Hematopoietic multipotent progenitor cell treated with erythropoietin and hydrocortisone succinate and interleukin-3 and kit ligand, for 8 days (in vitro differentiated cells): ENCODE measurements around the gene LRRC74A.
"Not testable (repeated sequence)": the region's sequence is repeated elsewhere in the genome, so short reads cannot be mapped to it uniquely, and the experiment has no call there.

ENCODE experiments used
- DNase-seq: peaks from one replicate; pipeline ENCODE4 v3.0.0-alpha.2; 2015

The LRRC74A gene

DNA sequence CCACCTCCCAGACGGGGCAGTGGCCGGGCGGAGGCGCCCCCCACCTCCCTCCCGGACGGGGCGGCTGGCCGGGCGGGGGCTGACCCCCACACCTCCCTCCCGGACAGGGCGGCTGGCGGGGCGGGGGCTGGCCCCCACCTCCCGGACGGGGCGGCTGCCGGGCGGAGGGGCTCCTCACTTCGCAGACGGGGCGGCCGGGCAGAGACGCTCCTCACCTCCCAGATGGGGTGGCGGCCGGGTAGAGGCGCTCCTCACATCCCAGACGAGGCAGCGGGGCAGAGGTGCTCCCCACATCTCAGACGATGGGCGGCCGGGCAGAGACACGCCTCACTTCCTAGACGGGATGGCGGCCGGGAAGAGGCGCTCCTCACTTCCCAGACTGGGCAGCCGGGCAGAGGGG lies 71.8 kb downstream of the LRRC74A start:
- DNase-seq = not testable (repeated sequence)

DNA sequence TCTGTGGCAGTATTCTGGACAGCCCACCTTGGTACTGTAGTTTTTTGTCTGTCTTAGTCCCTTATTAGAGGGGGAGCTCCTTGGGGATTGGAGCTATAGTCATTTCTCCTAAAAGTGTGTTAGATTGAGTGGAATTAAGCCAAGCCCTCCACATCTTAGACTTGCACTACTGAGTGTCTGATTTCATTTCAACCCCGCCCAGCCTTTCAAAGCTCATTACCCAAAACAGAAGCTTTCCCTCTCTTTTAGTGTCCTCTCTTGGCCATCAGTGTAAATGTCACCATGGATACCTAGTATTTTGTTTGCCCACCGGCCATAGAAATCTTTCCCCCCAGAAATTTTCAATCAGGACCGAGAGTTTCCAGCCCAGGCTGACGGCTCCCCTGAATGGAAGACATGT lies 74.5 kb downstream of the LRRC74A start:
- no peak for DNase-seq

DNA sequence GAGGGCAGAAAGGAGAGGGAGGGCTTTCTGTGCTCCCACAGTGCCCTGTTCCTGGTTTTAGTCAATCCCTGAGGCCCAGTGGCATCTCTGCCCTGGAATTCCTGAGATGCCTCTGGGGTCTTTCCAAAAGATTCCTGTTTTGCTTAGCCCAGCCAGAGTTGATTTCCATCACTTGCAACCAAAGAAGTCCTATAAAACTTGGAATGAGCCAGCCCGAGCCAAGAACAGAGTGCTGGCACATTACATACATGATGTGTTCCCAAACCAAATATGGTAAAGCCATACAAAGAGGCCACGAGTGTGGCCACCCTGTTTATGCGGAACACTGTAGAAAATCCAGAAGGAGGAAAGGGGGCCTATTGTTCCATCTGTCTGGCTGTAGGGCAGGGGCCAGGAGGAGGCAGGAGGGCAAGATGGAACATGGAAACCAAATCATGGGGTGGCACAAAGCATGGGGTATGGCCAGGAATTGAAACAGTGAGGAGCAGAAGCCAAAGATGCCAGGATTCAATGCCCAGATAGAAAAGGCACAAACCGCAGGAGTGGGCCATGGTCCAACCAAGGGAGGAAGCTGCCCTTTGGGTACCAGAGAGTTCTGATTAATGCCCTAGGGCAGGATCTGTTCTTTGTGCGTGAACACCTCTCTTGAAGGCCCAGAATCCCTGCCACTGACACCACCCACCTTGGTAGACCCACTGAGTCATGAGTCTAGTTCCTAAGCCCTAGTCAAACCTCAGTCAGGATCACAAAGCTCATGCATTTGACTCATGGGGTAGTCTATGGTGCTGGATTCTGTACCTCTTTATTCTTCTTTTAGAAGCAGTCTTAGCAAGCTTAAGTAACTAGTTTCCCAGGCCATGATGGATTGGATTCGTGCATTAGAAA lies 75.2 kb downstream of the LRRC74A start:
- no peak for DNase-seq

DNA sequence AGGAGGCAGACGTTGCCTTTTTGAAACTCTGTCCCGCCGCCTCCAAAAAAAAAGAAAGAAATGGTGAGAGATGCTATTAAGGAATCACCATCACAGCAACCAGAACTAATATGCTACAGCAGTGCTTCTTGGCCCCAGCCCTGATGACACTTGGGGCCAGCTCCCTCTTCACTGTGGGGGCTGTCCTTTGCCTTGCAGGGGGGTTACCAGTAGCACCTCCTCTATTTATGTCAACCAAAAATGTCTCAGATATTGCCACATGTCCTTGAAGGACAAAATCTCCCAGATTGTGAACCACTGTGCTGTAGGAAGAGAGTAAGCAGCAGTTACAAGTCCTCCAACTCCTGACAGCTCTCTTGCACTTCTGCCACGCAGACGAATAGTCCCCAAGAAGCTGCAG lies 76.4 kb downstream of the LRRC74A start:
- DNase-seq = no peak

DNA sequence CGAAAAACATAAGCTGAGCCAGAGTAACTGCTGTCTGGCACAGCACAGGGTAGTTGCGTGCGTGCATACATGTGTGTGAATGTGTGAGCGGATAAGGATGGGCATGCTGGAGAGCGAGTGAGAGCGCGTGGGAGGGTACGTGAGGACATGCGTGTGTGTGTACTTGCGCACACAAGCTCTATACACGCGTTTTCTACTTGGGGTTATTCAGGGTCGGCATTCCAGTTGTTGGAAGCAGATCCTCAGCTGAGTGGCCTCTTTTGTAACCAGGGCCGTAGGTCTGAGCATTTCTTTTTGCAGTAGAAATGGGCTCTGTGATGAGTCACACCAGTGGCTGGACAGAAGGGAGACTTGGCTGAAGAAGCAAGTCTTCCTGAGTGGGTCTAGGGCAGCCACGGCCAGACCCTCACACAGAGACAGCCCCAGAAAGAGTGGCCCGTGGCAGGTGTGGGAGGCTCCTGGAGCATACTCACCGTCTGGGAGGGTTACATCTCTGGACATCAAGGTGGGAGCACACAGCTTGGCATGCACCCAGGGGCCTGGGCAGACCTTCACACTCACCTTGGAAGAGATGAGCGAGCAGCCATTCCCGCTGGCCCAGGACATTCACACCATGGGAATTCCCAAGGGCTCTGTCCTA lies 78.0 kb downstream of the LRRC74A start:
- no peak for DNase-seq

DNA sequence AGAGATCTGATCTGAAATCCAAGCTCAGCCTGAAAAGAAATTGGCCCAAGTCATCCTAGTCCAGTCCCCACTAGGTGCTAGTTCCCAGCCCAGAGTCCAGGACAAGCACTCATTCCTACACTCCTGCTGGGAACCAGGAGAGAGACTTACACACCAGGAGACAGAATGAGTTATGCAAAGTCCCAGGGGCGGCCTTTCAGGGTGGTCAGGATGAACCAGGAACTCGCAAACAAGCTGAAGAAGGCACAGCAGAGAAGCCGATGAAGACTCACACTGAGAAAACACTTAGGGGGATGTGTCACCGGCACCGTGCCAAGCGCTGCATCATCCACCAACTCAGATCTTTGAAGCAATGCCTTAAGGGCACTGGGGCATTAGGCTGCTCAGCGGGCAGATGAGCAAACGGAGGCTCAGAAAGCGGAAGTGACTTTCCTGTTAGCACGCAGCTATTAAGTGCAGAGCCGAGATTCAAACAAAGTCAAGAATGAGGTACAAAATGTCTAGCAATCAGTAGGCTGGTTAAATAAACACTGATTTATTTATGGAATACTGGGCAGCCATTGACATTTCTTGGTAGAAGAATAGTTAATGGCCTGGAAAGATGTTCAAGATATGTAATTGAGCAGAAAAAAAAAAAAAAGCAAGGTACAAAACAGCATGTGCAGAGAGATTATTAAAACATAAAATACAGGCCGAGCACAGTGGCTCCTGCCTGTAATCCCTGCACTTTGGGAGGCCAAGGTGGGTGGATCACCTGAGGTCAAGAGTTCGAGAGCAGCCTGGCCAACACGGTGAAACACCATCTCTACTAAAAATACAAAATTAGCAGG lies 78.7 kb downstream of the LRRC74A start:
- peak; percentile 11 for DNase-seq

DNA sequence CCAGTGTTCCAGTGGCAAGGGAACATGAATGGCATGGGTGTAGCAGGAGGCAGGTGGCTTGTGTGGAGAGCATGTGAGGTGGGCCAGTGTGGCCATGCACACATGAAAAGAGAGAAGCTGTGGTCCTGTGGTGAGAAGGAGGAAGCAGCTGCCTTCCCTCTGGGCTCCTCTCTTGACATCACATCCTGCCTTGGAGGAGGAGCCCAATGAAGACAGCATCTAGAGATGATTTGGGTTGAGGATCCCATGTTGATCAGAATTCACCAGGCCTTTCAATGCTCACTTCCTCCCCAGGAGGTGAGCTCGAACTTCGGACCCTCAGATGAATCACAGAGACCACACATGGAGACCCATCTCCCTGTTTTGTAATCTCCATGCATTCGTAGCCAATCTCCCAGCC lies 82.6 kb downstream of the LRRC74A start:
- DNase-seq = peak; percentile 35

DNA sequence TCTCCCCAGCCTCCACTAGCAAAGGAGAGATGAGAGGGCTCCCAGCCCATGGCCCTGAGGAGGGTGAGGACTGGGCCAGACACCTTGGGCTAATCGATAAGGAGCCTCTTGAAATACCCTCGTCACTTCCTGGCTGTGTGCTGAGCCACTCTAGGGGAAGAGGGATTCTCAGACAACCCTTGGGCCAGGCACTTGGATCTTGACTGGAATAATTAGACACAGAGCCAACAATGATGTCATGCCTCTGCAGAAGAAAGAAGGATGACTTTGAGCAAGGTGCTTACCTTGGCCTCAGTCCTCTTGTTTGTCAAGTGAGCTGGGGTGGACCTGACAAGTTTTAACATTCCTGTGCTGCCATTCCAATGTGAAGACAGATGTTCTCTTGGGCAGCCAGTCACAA lies 83.1 kb downstream of the LRRC74A start:
- peak; percentile 9 for DNase-seq

DNA sequence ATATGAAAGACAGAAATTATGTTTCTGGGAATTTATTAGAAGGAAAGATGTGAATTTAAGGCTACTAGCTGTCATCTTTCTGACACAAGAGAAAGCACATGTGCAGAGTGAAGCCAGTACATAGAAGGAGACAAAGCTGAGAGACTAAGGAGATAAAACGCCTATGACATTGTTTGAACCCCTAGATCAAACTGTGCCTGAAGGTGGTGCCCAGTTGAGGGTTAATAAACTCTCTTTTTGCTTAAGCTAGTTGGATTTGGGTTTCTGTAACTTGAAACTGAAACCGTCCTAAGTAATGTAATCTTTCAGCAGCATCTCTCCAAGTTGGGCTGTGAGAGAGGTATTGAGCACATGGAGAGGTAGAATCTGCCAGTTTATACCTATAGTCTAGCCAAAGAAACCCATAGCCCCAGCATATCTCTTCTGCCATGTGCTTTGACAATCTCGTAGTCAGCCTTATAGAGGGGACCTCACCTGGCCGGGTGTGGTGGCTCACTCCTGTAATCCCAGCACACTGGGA lies 84.2 kb downstream of the LRRC74A start:
- no peak for DNase-seq

DNA sequence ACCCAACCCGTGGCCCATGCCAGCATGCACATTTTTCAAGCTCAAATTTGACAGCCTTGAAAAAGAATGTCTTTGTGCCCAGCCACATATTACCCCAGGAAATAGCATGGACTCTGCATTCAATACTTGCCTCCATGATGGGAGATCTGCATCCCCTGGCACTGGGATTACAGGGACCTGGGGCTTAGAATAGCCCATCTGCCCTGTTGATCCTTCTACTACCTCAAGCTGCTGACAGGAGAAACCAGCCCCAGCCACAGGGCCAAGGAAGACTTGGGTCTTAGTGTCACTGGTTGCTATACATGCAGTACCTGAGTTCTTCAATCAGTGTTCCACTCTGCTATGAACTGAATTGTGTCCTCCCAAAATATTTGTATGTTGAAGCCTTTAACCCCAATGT lies 85.3 kb downstream of the LRRC74A start:
- no peak for DNase-seq

DNA sequence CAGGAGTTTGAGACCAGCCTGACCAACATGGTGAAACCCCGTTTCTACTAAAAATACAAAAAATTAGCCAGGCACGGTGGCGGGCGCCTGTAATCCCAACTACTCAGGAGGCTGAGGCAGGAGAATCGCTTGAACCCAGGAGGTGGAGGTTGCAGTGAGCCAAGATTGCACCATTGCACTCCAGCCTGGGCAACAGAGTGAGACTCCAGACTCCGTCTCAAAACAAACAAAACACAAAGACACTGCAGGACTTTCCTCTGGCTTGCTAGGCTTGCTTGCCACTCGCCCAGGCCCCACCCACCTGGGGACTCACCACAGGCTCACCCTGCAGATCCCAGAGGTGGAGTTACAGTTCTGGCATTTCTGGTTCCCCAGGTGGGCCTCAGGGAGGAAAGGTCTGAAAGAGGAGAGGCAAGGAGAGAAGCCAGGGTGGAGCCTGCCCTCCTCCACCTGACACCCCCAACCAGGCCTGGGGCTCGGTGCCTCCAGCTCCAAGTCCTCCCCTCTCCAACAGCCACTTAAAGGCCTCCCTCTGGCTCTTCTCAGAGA lies 88.4 kb downstream of the LRRC74A start:
- not testable (repeated sequence) for DNase-seq

DNA sequence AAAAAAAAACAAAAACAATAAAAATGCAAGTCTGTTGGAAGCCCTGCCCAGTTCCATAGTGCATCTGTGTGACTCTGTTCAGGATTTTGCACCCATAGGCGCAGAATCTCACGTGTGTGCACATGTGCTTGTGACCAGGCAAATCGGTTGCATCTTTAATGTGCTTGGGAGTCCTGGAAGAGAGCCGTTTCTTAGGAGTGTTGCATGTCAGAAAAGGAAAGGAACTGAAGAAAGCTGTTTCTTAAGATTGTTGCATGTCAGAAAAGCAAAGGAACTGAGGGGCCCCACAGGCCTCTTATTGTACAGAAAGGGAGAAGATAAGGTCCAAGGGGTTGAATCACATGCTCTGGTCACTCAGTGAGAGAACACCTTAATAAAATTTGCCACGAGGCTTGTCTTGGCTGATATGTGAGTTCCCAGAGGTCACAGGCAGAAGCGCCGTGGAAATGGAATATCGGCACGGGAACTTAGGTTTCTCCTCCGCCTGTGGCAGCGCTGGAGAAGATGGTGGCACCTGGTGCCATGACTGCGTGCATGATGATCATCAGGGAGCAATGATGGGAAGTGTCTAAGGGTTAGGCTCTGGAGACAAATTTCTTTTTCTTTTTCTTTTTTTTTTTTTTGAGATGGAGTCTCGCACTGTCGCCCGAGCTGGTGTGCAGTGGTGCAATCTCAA lies 90.0 kb downstream of the LRRC74A start:
- DNase-seq = no peak

DNA sequence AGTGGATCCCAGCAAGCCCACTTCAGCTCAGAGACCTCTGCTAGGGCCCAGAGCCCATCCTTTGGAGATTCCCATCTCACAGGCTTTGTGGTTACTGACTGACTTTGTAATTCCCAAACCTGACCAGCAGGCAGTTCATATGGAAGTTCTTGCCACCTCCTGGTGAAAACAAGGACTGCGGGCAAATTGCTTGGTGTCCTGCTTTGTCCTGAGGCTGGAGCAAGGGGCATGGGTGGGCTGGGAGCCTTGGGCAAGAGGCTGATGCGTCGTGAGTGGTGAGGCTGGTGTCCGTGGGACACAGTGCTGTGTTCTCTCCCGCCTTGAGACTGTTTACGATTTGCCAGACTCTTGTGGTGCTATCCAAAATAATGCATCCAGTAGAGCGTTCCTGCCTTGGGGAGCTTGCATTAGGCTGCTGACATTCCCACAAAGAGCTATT lies 91.0 kb downstream of the LRRC74A start:
- DNase-seq = peak; percentile 63

DNA sequence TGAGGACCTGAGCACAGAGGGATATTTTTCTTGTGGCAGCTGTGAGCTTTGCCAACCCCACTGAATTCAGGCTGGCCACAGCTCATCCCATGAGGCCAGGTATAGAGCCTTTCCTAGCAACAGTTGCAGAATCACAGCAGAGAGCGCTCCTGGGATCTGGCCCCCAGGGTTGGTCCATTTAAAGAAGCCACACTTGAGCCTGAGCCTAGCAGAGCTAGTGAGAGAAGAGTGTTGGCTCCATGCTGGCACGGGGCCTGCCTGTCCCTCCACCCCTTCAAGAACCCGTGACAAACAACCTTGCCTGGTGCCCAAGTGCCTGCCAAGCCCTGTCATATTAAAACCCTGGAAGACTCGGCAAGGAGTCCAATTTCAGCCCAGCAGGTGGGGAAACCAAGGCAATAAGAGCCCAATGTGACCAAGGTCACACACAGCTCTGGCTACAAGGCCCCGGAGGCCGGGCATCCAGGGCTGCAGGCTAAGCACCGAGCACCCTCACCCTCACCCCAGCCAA lies 91.6 kb downstream of the LRRC74A start:
- no peak for DNase-seq

DNA sequence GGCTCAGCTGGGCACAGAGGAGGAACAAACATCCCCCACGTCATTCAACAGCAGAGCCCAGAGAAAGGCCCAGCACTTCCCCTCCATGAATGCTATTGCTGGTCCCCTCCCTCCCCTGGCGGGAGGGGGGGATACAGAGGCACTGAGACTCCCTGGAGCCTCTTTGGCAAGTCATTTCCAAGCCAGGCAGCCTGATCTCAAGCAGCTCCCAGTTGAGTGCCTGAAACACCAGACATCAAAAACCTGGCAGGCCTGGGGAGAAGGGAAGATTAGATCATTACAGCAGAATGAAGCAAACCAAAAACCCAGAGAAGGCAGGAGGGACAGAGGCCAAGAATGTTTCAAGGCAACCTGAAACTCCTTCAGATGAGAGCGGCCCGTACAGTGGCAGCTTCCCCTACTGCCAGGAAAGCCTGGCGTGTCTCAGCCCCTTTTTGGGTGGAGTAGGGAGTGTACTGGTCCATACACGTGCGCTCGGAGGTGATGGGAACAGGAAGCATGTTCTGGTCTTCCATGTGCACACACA lies 92.1 kb downstream of the LRRC74A start:
- DNase-seq = peak; percentile 19

DNA sequence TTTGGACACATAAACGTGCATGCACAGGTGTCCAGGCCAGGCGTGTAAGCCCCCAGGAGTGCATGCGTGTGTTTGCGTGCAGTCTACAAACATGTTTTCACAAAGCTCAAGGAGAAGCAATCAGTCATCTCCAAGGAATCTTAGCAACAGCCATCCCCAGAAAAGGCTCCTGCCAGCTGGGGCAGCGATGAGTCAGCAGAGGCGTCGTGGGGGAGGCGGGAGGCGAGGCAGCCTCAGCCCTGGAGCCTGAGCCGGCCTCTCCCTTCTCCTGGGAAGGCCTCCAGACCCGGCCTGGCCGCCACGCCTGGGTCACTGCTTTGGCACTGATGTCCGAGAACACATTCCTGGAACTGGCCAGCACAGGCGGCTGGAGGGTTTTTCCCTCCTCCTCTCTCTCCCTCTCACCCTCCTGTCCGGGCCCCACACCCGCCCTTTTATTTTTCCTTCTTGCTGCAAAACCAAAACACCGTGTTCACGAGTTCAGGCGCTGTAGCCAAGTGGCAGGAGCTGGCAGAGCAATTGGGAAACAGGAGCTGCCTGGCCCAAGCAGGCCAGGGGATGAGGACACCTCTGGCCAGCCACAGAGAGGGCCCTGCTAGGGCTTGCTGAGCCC lies 92.7 kb downstream of the LRRC74A start:
- peak; percentile 66 for DNase-seq
